HG03457 (cell line): ENCODE results near the gene MITF.

Experiments used
- ATAC-seq: cut with Tn5 transposase; IDR thresholded peaks from one replicate; pipeline ENCODE4 v1.9.1; 2021; ENCODE audit warnings: moderate number of reproducible peaks; ENCODE audit not compliant: unreplicated experiment

The MITF gene

GRCh38 chr3:70000028-70000410, 260.8 kb downstream of the MITF start:
- ATAC-seq: no peak

GRCh38 chr3:70000563-70001081, 261.4 kb downstream of the MITF start:
- no peak for ATAC-seq

- ATAC-seq: no peak
Observed at GRCh38 chr3:70003119-70003518, 263.9 kb downstream of the MITF start.

- no peak for ATAC-seq
Observed at GRCh38 chr3:70006089-70006488, 266.8 kb downstream of the MITF start.

GRCh38 chr3:70010346-70010745, 271.1 kb downstream of the MITF start:
- no peak for ATAC-seq

GRCh38 chr3:70011582-70011981, 272.3 kb downstream of the MITF start:
- no peak for ATAC-seq
